Right renal cortex interstitium (tissue), 3 donors: Measurements from ENCODE around the gene XRCC2. TPM values are rescaled to one million over a fixed set of nuclear protein-coding genes. Genes with fewer than 3 reads are reported as not detected.
A peak's percentile ranks its signal among the peaks of the same experiment; 100 is the strongest.
"Not testable (repeated sequence)": the region's sequence is repeated elsewhere in the genome, so short reads cannot be mapped to it uniquely, and the experiment has no call there.

ENCODE experiments used
- DNase-seq, 3 donors: peaks; one replicate each; pipeline ENCODE4 v3.0.0-alpha.2; 2013; ENCODE audit warnings: low read depth in 3 of 3, low spot score in 2 of 3
- polyA plus RNA-seq, 3 donors: library from polyadenylated mRNA; unstranded; fragments of 120-200 nt; gene quantifications; one replicate each; pipeline ENCODE4 v1.2.1, GENCODE V29; 2013; ENCODE audit not compliant: insufficient read length in 3 of 3

The XRCC2 gene
- 1 to 10 TPM; 5.4 to 6.3 (median 6.2) TPM for polyA plus RNA-seq

DNA sequence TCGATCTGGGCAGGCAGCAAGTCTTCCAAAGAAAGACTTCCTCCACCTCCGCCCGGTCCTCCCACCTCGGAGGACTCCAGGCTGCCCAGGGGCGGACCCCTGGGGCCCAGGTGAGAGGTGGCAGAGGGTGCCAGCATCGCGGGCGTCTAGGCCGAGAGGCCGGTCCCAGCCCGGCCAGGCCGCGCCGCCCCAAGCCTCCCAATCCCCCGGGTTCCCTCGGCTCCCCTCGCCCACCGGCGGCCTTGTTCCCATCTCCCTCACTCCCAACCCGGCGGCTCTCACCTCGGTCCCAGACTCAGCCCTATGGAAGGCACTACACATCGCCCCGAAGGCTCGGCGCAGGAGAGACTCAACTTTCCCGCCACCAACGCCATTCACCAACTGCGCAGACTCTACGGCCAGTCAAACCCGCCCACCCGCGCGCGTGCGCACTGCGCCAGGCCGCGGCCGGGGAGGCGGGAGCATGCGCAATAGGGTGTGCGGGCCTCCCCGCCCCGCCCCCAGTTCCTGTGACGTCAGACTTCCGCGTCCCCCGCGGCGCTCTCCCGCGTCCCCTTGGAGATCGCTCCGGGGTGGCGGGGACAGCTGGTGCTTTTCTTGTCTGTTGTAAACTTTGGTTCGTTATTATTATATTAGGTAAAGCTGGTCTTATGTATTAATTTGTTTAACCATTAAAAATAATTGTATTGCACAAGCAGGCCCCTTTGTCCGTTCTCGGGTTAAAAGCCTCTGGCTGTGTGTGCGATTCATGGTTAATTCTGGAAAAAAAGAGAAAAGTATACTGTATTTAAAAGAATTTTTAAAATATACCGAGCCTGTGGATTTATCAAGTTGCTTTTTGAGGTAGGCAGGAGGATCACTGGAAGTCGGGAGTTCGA, at the start of gene XRCC2:
TSS of gene XRCC2 (minus strand) at position 383 of the 878 bp plus-strand sequence. CDS start at position 321, 62 bp downstream.
- peak; percentile 81 to 88 (median 85) for DNase-seq

DNA sequence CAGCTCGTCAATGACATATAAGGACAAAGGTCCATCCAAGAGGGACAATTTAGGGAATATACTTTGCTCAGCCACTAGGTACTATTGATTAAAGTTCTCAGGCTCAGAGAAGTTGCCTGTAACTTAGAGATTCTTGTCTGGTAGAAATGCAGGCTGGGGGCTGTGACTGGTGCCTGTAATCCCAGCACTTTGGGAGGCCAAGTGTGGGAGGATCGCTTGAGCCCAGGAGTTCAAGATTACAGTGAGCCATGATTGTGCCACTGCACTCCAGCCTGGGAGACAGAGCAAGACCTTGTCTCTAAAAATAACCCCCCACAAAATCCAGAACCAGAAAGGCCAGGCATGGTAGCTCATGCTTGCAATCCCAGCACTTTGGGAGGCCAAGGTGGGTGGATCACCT, 47.4 kb upstream of the XRCC2 start:
- no peak for DNase-seq

DNA sequence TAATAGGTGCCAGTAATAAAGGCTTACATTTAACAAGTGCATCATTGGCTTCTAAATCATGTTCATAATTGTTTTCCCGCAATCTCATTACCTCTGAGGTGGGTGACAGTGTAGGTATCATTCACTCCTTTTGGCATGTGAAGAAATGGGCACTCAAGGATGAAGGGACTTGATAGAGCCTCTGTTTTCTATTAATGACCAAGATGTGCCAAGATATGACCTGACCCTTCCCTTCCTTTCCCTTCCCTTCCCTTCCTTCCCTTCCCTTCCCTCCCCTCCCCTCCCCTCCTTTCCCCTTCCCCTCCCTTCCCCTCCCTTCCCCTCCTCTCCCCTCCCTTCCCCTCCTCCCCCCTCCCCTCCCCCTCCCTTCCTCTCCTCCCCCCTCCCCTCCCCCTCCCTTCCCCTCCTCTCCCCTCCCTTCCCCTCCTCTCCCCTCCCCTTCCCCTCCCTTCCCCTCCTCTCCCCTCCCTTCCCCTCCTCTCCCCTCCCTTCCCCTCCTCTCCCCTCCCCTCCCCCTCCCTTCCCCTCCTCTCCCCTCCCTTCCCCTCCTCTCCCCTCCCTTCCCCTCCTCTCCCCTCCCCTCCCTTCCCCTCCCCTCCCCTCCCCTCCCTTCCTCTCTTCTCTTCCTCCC, 36.6 kb upstream of the XRCC2 start:
- DNase-seq = not testable (repeated sequence)

DNA sequence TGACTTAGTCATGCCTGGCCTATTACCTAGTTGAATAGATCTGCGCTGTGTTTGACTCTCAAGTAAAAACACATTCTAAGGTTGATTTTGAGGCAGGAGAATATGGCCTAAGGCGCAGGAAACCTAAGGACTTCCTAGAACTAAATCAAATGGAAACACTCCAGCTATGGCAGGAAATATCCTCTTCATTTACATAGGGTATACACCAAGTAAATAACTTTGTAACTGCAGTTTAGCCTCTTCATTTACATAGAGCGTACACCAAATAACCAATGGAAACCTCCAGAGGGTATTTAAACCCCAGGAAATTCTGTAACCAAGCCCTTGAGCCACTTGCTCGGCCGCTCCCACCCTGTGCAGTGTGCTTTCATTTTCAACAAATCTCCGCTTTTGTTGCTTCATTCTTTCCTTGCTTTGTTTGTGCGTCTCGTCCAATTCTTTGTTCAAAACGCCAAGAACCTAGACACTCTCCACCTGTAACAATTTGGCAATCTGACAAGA, 35.6 kb upstream of the XRCC2 start:
- DNase-seq = no peak

DNA sequence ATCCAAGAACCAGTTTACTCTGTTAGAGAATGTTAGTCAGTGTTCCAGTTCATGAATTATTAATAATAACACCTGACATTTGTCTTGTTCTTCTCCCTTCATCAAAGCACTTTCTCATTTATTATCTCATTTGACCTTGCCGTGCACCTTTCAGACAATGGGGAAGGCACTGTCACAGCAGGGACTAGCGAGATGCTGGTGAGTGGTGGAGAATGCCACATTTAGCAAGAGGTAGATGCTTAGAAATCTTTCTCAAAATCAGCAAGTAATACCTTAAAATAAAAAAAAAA, 34.2 kb upstream of the XRCC2 start:
- no peak for DNase-seq

DNA sequence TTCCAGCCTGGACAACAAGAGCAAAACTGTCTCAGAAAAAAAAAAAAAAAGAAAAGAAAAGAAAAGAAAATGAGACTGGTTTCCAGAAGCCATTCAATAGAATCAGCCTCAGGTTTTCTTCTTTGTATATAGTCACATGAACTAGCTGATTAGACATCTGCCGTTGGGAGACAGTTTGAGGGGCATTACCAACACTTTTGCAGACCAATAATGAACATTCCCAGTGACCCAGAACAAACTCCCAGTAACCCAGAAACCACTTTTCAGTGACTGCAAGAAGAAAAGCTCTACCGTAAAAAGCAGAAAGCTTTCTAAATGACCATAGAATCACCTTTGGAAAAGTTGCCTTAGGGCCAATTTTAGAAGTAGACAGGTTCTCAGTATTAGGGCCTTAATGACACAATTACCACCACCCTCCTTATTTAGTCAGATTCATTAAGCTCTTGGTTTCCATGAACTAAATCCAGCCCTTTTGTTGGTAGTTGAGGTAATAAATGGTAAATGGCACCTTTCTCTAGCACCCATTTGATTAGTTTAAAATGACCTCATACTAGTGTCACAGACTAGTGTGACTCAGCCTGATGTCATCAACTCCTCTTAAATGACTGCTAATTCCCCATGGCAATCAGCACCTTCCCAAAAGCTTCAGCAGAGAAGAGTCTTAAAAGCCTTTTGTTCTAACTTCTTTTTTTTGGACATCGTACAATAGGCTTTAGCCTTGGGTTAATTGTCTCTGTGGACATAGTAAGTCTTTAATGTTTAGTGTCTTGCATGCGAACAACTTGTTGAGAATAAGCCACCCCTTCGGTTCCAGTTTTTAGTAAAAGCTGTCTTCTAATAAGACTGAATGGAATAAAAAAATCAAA, 33.6 kb upstream of the XRCC2 start:
- DNase-seq = no peak

DNA sequence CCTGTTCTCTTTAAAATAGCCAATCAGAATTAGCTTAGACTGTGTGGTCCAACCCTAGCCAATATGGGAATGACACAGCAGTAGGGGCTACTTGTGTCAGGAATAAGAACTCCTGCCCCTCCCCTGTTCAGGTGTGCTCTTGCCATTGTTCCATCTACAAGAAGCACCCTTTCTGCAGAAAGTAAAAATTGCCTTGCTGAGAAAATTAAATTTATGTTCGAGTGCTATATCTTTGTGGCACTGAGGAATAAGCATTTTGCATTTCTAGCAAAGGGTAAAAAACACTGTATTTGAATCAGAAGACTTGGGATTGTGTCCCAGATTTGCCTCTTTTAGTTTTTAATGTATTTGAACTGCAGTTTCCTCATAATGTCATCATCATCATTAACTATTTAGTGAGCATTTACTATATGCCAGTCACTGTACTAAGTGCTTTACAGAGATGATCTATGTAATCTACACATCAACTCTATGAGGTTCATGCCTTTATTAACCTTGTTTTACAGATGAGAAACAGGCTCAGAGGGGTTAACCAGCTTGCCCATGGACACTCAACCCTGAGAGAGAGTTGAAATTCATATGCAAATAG, 28.9 kb upstream of the XRCC2 start:
- no peak for DNase-seq

DNA sequence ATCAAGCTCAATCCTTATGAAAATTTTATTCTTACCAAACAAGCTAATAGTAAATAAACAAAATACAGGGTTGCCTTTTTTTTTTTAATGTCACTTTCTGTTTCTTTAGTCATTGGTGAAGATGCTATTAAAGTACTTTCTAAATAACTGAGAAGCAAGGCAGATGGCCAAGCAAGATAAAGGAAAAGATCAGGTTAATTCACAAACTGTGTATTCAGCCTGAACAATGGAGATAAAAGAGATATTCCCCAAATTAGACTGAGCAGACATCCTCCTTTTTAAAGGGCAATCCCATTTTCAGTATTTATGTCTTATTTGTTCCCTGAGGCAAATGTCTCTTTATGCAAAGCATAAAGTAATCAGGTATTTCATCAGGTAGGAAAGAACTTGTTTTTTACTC, 23.1 kb upstream of the XRCC2 start:
- no peak for DNase-seq

DNA sequence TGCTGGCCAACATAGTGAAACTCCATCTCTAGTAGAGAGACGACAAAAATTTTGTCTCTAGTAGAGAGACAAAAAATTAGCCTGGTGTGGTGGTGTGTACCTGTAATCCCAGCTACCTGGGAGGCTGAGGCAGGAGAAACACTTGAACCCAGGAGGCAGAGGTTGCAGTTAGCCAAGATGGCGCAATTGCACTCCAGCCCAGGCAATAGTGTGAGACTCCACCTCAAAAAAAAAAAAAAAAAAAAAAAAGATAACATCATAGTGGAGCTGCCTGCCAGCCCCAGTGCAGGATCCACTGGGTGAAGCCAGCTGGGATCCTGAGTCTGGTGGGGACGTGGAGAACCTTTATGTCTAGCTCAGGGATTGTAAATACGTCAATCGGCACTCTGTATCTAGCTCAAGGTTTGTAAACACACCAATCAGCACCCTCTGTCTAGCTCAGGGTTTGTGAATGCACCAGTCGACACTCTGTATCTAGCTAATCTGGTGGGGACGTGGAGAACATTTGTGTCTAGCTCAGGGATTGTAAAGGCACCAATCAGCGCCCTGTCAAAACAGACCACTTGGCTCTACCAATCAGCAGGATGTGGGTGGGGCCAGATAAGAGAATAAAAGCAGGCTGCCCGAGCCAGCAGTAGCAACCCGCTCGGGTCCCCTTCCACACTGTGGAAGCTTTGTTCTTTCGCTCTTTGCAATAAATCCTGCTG, 21.5 kb upstream of the XRCC2 start:
- DNase-seq = not testable (repeated sequence)

DNA sequence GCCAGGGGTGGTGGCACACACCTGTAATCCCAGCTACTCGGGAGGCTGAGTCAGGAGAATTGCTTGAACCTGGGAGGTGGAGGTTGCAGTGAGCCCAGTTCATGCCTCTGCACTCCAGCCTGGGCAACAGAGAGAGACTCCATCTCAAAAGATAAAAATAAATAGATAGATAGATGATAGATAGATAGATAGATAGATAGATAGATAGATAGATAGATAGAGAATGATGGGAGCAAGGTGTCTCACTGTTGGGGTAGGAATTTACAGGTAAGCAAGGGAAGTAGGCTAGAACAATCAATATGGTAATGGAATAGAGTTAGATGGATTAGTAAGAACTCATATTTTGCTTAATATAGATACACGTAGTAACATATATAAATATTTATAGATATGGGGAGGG, 16.3 kb upstream of the XRCC2 start:
- not testable (repeated sequence) for DNase-seq

DNA sequence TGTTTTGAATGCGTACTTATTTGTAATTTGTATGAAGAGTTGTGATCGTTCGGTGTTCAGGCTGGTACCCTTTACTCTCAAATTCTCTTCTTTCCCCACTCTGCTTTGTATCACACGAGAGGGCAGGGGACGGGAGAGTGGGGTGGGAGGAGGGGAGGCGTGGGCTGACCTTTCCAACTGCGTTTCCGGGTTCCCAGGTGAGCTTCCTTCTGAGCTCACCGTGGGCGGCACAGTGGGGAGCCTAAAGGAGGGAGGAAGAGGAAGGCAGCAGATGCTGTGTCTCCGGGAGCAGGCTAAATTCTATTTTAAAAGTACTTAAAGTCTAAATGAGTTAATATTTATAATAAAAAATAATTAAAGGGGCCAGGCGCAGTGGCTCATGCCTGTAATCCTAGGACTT, 7.4 kb upstream of the XRCC2 start:
- DNase-seq = no peak

DNA sequence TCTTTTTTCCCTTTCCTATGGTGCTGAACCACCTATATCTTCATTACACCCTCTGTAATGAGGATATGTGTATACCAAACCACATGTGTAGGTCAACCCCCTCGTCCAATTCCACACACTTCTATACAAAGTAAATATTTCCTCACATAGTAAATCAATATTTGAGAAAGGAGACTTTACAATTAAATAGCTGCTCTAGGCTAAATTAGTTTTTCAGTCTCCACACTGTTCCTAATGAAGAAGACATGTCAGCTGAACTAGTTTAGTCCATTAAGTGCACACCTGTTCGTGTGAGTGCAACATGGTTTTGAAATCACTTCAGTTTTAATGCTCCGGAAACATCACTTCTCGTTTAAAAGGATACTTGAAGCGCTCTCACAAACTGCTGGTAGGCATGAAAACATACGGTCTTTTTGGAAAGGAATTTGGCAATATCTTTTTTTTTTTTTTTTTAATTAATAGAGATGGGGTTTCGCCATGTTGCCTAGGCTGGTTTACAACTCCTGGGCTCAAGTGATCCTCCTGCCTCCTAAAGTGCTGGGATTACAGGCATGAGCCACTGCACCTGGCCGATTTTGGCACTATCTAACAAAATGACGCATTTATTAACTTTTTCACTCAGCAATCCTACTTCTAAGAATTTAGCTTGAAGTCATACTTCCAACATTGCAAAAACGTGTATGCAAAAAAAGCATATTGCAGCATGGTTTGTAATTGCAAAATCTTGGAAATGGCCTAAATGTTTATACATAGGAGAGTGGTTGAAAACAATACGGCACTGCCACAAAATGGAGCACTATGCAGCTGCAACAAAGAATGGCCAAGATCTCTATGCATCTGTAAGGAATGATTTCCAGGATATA, 2.1 kb upstream of the XRCC2 start:
- DNase-seq = no peak

DNA sequence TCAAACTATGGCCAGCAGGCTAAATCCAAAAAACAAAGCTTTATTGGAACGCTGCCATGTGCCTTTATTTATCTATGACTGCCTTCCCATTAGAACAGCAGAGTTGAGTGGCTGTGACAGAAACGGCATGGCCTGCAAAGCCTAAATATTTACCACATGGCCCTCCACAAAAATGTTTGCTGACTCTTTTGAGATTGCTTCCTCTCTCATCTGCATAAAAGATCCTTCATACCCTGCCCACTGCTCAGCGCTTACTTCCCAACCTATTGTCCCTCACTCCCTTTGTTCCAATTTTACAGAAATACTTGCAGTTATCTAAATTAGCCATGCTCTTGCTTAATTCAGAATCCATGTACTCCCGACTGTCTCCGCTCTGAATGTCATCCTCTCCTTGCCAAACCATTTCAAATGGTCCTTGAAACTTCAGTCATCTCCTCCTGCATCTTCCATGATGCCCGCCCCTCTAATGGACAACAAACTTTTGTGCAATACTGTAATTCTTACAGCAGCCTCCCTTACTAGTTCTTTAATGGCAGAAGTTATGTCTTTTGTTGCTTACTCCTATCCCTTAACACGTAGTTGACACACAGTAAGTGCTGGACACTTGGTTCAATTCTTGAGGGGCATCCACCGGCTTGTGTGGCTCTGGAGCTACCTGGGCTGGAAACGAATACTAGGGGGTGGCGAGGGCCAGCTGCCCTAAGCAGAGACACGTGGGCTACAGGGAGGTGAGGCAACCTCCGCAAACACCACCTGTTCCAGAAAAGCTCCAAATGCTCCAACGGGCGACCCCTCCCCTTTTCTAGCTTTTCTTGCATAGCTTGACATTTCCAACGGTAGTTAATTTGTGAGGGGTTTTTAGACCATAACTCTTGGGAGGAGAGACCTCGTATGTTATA, 832 bp downstream of the XRCC2 start:
- DNase-seq = no peak

DNA sequence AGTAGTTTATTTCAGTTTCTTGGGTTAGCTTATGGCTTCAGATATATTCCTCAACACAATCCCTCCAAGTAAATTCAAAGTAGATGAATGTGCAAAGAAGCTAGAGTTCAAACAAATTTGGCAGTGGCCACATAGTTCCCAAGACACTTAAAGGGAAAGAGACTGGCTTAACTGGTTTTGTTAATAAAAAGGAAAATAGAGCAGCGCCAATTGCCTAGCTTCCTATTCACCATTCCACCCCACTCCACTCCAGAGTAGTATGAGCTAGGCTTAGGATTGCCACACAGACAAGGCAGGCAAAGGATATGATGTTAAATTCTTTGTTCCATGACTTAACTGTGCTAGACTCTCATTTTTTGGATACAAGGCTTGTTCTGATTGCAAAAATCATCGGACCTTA, 2.0 kb downstream of the XRCC2 start:
- no peak for DNase-seq

DNA sequence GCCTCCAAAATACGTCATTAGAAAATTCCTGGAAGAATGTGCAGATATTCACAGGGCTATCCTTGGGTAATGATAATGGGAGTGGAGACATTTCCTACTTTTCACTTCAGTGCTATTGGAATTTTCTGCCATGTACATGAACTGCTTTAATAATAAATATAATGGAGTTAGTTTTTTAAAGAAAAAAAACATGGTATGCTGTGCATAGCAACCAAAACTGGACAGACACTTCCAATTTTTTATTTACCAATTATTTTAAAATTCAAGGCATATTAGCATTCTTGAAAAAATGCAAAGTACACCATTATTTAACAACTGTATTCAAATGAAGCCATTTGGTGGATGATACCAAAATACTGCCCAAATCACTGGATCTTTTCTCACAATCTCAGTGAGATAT, 3.3 kb downstream of the XRCC2 start:
- DNase-seq = no peak

DNA sequence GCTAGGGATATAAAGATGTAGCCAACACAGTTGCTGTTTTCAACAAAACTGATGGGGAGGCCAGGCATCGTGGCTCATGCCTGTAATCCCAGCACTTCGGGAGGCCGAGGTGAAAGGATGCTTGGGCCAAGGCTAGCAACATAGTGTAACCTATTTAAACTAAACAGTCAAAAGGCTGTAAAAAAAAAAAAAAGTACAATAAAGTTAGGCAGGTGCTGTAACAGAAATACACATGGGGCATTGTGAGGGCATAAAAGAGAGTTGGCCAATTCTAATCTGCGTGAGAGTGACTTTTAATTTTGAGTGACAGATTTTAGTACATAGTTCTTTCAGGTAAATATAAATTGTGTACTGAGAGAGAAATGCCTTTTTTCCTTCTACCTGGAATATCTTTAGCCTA, 6.2 kb downstream of the XRCC2 start:
- no peak for DNase-seq

DNA sequence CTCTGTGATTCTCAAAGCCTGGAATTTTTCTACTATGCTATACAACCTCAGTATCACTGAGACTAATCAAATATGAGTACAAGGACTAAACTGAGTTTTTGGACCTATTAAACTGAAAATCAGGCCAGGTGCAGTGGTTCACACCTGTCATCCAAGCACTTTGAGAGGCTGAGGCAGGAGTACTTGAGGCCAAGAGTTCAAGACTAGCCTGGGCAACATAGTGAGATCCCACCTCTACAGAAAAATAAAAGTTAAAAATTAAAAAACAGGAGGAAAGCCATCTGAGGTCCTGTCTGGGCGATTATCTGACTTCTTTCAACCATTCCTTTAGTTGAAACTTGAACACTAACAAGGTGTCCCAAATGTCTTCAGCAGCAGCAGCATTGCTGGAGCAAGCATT, 7.0 kb downstream of the XRCC2 start:
- DNase-seq = no peak

DNA sequence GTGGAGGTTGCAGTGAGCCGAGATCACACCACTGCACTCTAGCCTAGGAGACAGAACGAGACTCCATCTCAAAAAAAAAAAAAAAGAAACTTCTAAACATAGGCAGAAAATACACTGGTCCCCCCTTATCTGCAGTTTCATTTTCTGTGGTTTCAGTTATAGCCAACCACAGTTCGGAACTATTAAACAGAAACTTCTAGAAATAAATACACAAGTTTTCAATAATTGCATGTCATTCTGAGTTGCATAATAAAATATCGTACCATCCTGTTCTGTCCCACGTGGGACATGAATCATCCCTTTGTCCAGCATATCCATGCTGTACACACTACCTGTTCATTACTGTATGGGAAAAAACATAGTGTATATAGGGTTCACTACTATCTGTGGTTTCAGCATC, 8.0 kb downstream of the XRCC2 start:
- no peak for DNase-seq
